Measurements from ENCODE around the gene BRS3.
"Not testable (repeated sequence)": the region's sequence is repeated elsewhere in the genome, so short reads cannot be mapped to it uniquely, and the experiment has no call there.

Gene BRS3

DNA sequence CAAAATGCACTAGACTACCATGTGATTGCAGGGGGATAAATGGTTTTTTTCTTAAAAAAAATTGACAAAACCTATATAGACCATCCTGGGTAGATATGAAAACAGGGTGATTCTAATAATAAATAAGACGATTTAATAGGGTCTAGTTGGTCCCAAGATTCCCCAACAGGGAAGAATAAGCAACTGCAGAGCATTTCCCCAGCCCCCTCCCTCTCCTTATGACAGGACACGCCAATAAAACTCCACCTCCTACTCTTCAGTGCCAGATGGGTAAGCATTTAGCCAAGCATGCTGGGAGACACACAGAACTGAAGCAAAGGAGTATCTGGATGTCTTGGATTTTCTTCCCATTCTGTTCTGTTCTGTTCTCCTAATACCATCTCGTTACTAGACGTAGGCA is at the start of gene BRS3:
TSS of gene BRS3 (plus strand) at position 301 of the 400 bp plus-strand sequence. CDS start 168 bp downstream, outside the sequence.
- no peak for DNase-seq

DNA sequence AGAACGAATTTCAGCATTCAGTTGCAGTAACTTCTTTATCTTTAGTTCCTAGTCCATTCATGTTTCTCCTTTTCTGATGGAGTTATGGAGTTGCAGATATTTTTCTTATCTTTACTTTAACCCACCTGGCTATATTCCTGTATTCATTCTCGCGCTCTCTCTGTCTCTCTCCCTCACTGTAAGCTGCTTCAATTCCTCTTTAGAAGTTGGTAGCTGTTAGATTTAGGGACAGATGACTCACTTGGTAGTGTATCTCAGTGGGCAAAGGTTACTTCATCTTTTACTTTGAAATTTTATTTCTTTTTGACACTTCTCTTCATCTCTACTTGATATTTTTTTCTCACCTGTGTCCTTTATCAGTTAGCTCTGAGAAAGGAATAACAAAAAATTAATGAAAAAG is 49.6 kb upstream of the BRS3 start:
- no peak for DNase-seq

DNA sequence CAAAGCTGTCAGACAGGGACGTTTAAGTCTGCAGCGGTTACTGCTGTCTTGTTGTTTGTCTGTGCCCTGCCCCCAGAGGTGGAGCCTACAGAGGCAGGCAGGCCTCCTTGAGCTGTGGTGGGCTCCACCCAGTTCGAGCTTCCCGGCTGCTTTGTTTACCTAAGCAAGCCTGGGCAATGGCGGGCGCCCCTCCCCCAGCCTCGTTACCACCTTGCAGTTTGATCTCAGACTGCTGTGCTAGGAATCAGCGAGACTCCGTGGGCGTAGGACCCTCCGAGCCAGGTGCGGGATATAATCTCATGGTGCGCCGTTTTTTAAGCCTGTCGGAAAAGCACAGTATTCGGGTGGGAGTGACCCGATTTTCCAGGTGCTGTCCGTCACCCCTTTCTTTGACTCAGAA is 42.1 kb upstream of the BRS3 start:
- not testable (repeated sequence) for DNase-seq

DNA sequence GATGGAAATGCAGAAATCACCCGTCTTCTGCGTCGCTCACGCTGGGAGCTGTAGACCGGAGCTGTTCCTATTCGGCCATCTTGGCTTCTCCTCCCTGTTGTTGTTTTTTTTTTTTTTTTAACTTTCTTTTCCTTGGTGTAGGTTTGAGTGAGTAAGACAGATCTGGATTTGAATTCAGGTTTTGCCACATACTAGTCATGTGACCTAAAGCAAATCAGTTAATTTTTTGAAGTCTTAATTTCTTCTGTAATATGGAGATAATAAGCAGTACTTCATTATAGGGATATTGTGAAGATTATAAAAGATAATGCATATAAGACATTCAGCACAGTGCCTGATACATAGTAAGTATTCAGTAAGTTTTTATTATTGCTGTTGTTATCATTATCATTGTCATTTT is 41.5 kb upstream of the BRS3 start:
- no peak for DNase-seq

DNA sequence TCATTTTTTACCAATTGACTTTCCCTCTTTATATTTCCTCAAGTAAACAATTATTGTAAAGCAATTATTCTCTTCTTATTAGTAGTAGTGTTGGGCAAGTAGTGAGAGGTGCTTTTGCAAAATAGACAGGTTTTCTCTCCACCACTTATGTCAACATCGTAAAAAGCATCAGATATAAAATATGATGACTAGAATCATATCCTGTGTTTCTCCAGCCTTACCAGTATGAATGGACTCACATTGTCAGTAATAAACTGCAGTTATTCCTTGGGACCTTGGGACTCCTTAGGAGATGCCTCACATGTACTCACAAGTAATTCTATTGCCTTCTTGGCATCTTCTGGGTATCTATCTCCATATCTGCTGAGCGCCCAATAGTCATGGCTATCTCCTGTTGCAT is 40.4 kb upstream of the BRS3 start:
- DNase-seq, result no peak

DNA sequence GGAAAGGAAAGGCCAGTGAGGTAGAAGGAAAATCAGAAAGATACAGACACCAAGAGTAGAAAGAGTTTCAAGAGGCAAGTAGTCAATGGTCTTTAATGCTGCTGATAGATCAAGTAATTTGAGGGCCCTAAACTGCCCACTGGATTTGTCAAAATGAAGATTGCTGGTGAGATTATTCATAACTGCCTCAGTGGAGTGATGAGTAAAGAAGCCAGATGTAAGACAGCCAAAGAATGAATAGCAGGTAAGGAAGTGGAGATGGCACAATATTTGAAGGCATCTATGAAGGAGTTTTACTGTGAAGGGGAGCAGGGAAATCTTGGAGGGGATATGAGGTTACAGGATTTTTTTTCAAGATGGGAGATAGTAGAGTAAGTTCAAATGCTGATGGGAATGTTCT is 39.8 kb upstream of the BRS3 start:
- DNase-seq, result no peak

DNA sequence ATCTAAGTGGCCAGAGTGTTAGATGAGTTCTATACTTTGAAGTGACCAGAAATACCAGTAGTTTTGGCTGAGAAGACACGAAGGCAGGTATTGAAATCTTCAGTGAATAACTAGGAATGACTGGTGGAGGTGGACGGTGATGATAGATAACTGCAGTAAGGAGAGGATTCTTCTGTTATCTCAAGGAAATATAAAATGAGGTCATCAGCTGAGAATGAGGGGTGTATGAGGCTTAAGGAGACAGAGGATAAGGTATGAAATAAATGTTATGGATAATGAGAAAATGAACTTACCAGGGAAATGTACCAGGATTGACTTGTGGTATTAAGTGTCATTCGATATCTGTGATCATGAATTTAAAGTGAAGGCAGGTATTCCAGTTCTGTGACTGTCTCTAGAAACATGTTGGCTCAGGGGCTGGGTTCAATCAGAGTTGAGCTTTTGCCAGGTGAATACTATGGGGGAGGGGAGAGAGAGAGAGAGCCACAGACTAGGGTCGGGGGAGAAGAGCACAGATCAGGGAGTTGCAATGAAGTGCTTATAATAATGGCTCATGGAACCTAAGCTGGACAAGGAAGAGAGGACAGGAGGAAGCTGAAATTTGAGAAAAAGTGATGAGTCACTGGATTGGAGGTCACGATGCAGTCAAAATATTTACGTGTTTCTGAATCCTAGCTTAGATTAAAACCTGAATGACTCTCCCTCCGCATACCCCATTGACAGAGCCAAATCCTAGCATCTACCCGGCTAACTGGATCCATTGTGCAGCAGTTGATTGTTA is 37.5 kb upstream of the BRS3 start:
- no peak for DNase-seq

DNA sequence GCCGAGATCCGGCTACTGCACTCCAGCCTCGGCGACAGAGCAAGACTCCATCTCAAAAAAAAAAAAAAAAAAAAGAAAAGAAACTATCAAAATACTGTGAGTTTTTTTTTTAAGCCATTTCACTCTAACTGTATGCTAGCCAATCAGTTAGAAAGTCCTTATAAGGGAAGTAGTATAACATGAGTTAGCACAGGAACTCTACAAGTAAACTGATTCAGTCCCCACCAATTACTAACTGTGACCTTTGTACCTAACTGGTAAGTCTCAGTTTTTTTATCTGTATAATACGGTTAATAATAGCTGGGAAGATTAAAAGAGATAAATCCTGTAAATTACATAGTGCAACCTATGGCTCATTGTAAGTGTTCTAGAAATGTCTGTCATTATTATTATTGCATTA is 35.1 kb upstream of the BRS3 start:
- DNase-seq, result no peak

DNA sequence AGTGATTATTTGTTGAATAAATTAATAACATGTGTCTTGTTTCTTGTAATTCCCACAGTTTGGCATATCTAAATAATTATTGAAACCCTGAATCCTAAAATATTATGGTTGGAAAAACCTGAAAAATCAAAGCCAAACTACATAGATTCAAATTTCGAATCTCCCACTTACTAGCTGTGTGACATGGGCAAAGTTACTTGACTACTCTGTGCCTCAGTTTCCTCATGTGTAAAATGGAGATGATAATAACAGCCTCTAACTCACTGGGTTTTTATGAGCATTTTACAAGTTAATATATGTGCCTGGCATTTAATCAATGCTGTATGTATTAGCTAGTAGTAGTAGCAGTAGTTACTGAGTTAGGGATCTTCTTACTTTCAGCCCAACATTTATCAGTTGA is 34.6 kb upstream of the BRS3 start:
- no peak for DNase-seq

DNA sequence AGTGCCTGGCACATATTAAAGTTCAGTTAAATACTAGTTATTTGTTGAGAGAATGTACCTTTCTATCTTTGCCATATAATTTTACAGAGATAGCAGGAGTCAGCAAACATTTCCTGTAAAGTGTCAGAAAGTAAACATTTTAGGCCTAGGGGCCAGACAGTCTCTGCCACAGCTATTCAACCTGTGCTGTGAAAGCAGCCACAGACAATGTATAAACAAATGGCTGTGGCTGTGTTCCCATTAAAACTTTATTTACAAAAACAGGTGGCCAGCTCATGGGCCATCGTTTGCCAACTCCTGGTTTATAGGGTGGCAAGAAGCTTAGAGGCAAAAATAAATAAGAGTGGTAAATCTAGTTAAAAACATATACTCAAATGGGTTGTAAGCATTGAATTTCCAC is 34.0 kb upstream of the BRS3 start:
- DNase-seq, result no peak

DNA sequence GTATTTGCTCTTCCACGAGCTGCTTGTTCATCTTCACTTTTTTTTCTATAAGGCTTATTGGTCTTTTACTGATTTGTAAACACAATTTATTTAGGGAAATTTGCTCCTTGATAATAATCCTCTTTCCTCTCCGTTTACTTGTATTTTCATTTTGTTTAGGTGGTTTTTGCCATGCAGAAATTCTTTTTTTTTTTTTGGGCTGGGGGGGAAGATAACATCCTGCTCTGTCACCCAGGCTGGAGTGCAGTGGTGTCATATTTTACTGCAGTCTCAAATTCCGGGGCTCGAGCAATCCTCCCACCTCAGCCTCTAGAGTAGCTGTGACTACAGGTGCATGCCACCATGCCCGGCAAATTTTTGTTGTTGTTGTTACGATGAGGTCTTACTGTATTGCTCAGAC is 31.6 kb upstream of the BRS3 start:
- DNase-seq, result no peak

DNA sequence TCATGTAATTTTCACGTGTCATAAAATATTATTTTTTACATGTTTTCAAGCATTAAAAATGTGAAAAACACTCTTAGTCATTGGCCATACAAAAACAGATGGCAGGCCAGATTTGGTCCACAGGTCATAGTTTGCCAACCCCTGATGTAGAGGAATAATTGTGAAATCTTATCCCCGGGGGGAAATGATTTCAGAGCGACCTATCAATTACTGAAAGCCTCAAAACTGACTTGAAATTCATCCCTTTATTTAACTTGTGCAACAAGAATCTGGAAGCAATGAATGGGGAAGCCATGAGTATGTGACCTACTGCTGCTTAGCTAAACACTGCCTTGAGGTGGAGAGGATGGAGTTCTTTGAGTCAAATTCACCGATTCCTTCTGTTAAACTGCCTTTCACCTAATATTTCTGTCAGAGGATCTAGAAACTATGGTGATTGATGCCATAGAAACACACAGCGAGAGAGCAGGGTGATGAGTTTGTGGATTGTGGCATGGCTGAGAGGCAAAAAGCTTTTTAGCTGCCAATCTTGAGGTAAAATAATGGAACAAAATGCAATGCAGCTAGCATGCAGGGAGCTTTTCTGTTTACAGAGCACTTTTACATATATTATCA is 30.3 kb upstream of the BRS3 start:
- no peak for DNase-seq

DNA sequence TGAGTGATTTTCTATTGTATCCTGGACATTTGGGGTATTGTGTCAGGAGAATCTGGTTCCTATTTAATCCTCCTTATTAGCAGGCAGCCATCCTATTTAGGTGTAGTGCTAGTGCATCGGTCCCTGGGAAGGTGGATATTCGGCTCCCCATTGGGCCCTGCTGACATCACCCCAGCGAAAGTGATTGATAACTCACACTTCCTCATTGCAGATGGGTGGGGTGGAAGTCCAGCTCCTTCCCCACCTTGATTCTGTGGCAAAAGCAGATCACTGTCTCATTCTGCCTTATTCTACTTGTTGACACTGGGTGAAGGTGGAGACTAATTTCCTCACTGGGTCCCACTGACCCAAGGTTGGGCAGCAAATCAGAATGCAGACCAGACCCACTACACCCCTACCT is 23.2 kb upstream of the BRS3 start:
- DNase-seq, result no peak

DNA sequence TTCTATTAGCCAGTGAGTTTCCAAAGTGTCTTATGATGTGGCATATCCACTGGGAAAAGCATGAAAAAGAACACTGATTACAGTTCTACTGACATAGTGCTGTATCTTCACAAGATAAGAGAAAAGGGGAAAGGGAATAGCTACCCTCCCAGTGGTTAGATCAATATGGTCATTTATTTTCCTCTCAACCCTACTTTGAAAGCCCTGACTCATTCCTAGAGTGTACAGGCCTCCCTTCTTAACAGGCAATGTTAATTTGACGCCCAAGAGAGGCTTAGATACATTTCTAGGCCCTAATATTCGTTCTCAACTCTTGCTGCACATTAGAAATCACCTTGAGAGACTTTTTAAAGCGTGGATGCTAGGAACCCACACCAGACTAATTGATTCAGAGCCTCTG is 20.4 kb upstream of the BRS3 start:
- no peak for DNase-seq

DNA sequence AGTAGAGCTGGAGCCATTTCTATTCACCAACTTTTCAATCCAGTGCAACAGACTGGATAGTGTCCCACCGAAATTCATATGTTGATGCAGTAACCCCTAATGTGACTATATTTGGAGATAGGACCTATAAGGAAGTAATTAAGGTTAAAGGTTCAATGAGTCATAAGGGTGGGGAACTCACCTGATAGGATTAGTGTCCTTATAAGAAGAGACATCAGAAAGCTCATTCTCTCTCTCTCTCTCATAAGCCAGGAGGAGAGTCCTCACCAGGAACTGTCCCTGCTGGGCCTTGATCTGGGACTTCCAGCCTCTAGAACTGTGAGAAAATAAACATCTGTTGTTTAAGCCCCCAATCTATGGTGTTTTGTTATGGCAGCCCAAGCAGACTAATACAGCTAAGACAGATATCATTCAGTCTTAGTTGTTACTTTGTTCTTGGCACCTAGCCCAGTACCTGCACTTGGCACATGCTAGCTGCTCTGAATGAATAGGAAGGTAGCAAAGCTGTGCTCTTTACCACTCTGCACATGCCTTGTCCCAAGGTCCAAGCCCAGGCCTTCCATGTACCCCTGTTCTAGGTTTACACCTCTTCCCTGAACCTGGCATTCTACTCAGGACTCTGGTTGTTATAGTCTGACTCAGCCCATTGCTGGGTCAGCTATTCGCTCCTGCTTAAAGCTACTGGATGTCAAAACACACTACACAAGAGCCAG is 19.2 kb upstream of the BRS3 start:
- DNase-seq, result no peak

DNA sequence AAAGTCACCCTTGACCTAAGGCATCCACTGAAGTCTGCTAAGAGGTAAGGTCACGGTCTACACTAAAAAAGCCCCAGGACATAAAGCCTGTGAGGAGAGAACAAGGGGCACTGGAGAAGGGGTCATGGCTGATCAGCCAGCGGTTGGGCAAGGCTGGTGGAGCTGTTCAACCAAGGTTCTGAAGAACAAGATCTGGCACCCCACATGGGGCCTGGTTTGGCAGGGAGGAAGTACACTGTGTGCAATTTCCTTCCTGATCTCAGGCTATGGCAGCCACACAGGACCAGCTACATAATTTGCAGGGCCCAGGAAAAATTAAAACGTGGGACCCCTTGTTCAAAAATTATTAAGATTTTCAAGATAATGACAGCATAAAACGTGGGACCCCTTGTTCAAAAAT is 14.1 kb upstream of the BRS3 start:
- DNase-seq, result no peak

DNA sequence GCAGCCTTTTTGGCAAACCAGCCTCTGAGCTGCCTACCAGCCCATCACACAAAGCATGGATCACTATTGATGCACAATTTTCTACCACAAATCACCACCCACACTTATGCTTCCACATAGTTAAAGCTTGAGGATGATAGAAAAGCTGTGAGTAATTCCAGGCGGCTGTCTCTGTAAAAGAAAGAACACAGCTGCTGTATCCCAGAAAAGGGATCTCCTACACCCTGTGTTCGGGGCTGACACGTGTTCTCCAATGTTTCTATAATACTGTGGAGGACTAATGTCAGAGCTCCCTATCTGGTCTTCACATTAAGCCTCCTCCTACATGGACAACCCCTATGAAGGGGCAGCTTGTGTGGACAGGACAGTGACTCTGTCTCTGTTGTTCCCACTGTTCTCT is 12.5 kb upstream of the BRS3 start:
- DNase-seq, result no peak

DNA sequence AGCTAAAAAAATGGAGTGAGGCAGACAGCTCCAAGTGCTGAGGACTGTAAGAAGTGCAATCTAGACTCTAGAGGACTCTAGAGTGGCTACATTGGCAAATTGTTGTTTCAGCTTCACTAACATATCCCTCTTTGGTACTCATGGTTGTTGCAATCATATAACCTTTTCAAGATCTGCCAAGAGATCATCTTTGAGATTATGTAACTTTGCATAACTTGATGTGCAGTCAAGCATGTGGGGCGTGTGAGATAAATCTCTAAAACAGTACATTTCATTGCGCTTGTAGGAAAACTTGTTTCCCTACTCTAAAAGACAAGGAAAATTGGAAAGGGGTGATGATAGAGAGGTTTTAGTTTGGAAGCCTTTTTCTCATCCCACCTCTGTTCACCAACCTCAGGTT is 11.2 kb upstream of the BRS3 start:
- no peak for DNase-seq

DNA sequence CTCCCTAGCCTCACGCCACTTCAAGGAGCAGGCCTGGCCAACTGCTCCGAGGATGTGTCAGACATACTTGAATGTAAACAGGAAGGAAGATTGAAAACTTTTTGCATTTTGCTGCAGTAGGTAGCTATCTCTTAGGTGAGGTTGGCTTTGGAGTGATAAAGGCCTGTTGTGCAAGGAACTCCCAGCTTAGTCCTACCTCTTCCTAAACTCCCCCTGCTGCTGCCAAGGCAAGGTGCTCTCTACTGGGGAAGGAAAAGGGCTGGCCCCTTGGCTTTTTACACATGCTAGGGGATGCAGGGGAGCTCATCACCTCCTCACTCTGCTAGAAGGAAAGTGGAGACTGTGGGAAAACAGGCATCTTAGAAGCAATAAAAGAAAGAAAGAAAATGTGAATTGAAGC is 10.7 kb upstream of the BRS3 start:
- peak; percentile 4 for DNase-seq

DNA sequence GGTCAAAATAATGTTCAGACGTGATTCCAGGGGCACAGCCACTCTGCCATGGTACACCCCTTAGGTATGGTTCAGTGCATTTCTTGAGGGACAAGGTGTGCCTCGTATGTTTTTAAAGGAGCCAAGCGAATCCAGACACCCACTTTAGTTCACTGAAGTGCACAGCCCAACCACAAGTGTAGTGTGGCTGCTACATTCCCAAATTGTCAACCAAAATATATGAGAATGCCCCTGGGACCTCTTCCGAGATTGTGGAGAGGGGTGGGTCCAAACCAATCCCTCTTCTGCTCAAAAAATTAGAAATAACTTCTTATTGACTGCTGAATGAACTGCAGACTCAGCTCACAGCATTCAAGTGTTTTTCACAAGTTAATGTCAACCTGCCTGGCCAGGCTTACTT is 7.4 kb upstream of the BRS3 start:
- no peak for DNase-seq

DNA sequence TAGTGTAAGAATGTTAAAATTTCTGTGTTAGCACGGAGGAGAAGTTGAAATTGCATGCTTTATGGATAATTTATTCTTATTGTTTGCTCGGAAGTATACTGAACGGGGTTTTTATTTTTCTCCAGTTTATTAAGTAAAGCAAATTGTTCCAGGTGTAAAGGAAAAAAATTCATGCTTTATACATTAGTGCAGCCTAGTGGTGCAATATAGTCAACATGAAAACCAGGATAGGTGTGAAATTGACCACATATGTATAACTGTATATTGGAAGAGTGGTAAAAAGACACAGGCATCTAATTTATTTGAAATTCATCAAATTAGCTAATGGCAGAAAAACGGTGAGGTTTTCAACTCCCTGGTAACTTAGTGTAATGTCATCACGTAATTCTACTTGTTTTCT is 959 bp downstream of the BRS3 start:
- no peak for DNase-seq

DNA sequence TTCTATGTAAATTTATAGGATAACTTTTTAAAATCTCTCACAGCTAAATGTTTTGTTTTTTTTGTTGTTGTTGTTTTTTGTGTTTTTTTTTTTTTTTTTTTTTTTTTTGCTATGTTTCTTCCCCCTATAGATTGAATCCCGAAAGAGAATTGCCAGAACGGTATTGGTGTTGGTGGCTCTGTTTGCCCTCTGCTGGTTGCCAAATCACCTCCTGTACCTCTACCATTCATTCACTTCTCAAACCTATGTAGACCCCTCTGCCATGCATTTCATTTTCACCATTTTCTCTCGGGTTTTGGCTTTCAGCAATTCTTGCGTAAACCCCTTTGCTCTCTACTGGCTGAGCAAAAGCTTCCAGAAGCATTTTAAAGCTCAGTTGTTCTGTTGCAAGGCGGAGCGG is 4.1 kb downstream of the BRS3 start:
- DNase-seq, result no peak

DNA sequence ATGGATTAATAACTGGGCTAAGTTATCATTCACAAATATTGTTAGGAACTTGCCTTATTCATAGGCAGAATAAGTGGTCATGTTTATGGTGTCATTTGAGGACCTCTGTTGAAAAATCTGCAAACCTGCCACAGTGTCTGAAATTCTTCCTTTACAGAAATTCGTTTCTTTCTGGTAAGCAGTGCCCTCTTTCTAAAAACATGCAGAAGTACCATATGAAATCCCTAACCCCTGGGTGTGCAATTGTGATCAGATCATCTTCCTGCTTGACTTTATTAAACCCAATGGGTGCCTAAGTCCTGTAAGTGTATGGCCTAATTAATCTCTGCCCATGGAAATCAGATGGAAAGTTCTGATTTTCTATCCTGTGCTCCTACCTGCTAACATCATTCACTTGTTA is 5.3 kb downstream of the BRS3 start:
- no peak for DNase-seq

DNA sequence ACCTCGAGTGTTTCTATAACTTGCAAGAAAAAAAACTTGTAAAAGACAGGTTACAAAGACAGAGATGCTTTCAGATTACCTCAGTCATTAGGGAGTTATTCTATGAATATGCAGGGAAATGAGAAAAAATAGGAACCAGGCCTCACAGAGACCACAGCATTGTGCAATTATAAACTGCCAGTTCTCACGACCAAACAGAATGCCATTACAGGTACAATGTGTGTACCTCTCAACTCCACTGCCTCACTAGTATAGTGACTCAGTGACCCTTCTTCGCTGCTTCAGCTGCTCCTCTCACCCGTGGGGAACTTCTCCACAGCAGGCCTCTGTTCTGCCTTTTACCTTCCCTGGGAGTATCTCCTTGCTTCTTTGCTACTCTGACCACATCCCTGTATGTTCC is 7.3 kb downstream of the BRS3 start:
- DNase-seq, result no peak

Data from activated CD4-positive, alpha-beta T cell treated with anti-CD3 and anti-CD28 coated beads for 48 hours (primary cell).